Mesothelial cell of epicardium (in vitro differentiated cells): ENCODE results near the gene MICAL1. TPM values are rescaled to one million over a fixed set of nuclear protein-coding genes. Genes with fewer than 3 reads are reported as not detected.

Experiments
- DNase-seq, 2 experiments: peaks; one replicate each; pipeline ENCODE4 v3.0.0; 2021; ENCODE audit warnings: low spot score in 2 of 2; ENCODE audit not compliant: unreplicated experiment in 2 of 2
- H3K27ac Mint-ChIP-seq: 2 replicates; pipeline ENCODE4 v1.8.0; 2021; ENCODE audit warnings: mixed read lengths
- H3K27me3 Mint-ChIP-seq: 2 replicates; pipeline ENCODE4 v1.8.0; 2021; ENCODE audit warnings: low read depth, mixed read lengths
- H3K36me3 Mint-ChIP-seq: 2 replicates; pipeline ENCODE4 v1.8.0; 2021; ENCODE audit warnings: mixed read lengths
- H3K4me1 Mint-ChIP-seq: 2 replicates; pipeline ENCODE4 v1.8.0; 2021; ENCODE audit warnings: mixed read lengths
- H3K4me3 Mint-ChIP-seq: 2 replicates; pipeline ENCODE4 v1.8.0; 2021; ENCODE audit warnings: mild to moderate bottlenecking, moderate library complexity, mixed read lengths
- H3K9me3 Mint-ChIP-seq: 2 replicates; pipeline ENCODE4 v1.8.0; 2021; ENCODE audit warnings: mixed read lengths
- CTCF ChIP-seq: fragments of 200-600 bp; sonication (generic); IDR thresholded peaks from one replicate; pipeline ENCODE4 v1.5.0; 2021; ENCODE audit warnings: antibody characterized with exemption; ENCODE audit not compliant: unreplicated experiment
- total RNA-seq: library from RNA; stranded (reverse); gene quantifications from 3 replicates; pipeline ENCODE4 v1.2.1, GENCODE V29; 2021

MICAL1 gene
- total RNA-seq, 1 donor from 2014 or later, result 29.6 TPM

- DNase-seq, result no peak
- H3K27me3 Mint-ChIP-seq, result peaks cover 2% of the 10 kb centered on the region
- H3K4me1 Mint-ChIP-seq, result no peaks in the 10 kb centered on the region
- peaks cover 26% of the 10 kb centered on the region for H3K9me3 Mint-ChIP-seq
- peaks cover 9% of the 10 kb centered on the region for H3K36me3 Mint-ChIP-seq
- no peak overlapping the region for H3K4me3 Mint-ChIP-seq
- no peak overlapping the region for H3K27ac Mint-ChIP-seq
- TF ChIP-seq CTCF, result no peak
These were observed 44.5 kb downstream of the MICAL1 start for GRCh38 chr6:109411034-109411433.

GRCh38 chr6:109406196-109406595 is 49.4 kb downstream of the MICAL1 start:
- H3K27me3 Mint-ChIP-seq, result no peaks in the 10 kb centered on the region
- no peaks in the 10 kb centered on the region for H3K4me1 Mint-ChIP-seq
- DNase-seq, result no peak
- H3K9me3 Mint-ChIP-seq, result peaks cover 6% of the 10 kb centered on the region
- H3K4me3 Mint-ChIP-seq, result no peak overlapping the region
- H3K36me3 Mint-ChIP-seq, result no peaks in the 10 kb centered on the region
- TF ChIP-seq CTCF, result no peak
- H3K27ac Mint-ChIP-seq, result no peak overlapping the region

- H3K27me3 Mint-ChIP-seq, result no peaks in the 10 kb centered on the region
- no peak overlapping the region for H3K4me3 Mint-ChIP-seq
- TF ChIP-seq CTCF, result no peak
- H3K27ac Mint-ChIP-seq, result no peak overlapping the region
- no peaks in the 10 kb centered on the region for H3K9me3 Mint-ChIP-seq
- no peaks in the 10 kb centered on the region for H3K36me3 Mint-ChIP-seq
- no peaks in the 10 kb centered on the region for H3K4me1 Mint-ChIP-seq
- DNase-seq, result no peak
These were observed 58.6 kb downstream of the MICAL1 start for GRCh38 chr6:109397020-109397419.

- H3K27ac Mint-ChIP-seq, result no peak overlapping the region
- no peaks in the 10 kb centered on the region for H3K9me3 Mint-ChIP-seq
- H3K4me3 Mint-ChIP-seq, result no peak overlapping the region
- H3K4me1 Mint-ChIP-seq, result no peaks in the 10 kb centered on the region
- TF ChIP-seq CTCF, result no peak
- H3K27me3 Mint-ChIP-seq, result no peaks in the 10 kb centered on the region
- no peaks in the 10 kb centered on the region for H3K36me3 Mint-ChIP-seq
- no peak for DNase-seq
These were observed 59.4 kb downstream of the MICAL1 start for GRCh38 chr6:109396046-109396718.

Other genes with a start within 250 kb of the MICAL1 start
- 255 to 262 TPM (median 256 TPM) in 3 replicates for gene CD164, start 73.3 kb downstream of the MICAL1 start, total RNA-seq
- 2.9 to 4.8 TPM (median 4.8 TPM) in 3 replicates for gene PPIL6, start 15.1 kb downstream of the MICAL1 start, total RNA-seq
- gene SMPD2, start 15.0 kb downstream of the MICAL1 start, total RNA-seq, result 9.8 to 11.9 TPM (median 10.4 TPM) in 3 replicates
- gene ZBTB24, start 27.4 kb upstream of the MICAL1 start, total RNA-seq, result 8.0 to 9.4 TPM (median 9.1 TPM) in 3 replicates
- 6.7 to 7.8 TPM (median 7.3 TPM) in 3 replicates for gene AK9, start 235.4 kb upstream of the MICAL1 start, total RNA-seq
- 23.3 to 28.3 TPM (median 24.5 TPM) in 3 replicates for gene FIG4, start 235.5 kb upstream of the MICAL1 start, total RNA-seq